Measurements from ENCODE around the gene FAM174B.
"Not testable (repeated sequence)": the region's sequence is repeated elsewhere in the genome, so short reads cannot be mapped to it uniquely, and the experiment has no call there.

Gene FAM174B

DNA sequence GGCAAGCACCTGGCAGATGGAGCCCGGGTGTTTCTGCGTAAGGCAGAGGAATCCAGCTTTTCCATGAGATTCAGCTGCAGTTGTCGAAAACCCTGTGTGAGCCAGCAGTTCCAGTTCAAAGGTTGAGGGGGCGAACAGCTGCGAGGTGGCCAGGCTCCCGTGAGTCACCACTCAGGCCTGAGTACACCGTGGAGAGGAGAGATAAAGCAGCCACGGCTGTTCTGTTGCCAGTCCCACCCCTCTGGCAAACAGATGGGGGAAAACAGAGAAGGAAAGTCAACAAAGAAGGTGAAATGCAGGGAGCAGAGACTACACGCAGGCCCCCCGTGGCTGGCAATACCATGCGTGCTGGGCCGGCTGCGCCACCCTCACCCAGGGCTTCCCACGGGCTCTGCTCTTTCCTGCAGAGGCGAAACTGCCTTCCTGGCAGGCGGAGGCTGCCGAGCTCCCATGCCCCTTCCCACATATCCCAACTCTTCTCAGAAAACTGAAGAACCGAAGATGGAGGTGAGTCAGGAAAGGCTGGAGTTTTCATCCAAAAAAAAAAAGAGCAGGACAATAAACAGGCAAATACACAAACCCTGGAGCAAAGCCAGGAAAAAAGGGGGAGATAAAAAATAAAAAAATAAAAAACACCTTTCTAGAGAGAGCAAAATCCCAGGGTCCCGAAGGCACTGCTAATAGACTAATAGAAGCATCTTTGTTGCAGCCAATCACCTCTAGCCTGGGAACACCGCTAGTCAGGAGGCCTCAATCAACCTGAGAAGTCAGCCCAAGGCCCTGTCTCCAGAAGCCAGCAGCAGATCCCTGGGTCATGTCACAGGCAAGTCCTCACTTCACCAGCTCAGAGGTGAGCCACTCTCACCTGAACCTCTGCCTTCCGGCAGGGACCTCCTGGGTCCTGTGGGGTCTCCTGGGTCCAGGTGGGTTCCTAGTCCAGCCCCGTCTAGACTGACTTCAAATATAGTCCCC is 37.7 kb downstream of the FAM174B start:
- DNase-seq = no peak

DNA sequence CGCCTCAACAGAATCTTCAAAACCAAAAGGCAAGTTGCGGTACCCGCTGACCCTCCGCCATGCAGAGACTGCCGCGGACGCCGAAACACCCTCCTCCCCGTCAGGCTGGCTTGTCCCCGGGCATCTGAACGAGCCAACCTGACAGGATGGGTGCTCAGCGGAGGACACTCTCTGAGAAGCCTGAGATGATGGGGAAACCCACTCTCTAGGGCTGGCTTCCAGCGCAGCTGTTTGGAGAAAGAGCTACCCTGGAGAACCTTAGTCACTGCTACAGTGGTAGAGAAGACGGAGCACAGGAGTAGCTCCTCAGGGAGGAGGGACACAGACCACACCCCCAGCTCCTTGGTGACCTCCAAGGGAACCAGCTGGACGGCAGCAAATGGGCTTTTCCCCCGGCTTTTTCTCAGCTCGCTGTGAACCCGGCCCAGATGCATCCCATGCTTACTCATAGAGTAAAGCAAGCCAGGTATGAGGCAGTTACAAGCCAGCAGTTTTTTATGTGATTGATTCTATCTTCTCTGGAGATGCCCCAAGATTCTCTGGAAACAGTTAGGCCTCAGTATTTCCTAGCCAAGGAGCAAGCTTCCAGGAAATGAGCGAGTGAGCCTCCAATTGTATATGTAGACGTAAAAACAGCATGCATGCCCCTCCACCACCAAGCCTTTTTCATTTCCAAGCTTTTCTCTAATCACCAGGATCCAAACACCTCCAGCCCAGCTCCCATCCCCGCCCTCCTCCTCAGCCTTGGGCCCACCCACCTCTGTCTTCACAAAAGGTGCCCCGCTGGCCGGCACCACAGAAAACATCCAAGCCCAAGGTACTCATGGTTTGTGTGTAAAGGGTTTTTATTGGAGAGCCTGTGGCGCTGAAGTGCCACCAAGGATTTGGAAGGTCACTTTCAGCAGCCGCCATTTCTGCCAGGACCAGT is 38.7 kb downstream of the FAM174B start:
- DNase-seq = no peak

DNA sequence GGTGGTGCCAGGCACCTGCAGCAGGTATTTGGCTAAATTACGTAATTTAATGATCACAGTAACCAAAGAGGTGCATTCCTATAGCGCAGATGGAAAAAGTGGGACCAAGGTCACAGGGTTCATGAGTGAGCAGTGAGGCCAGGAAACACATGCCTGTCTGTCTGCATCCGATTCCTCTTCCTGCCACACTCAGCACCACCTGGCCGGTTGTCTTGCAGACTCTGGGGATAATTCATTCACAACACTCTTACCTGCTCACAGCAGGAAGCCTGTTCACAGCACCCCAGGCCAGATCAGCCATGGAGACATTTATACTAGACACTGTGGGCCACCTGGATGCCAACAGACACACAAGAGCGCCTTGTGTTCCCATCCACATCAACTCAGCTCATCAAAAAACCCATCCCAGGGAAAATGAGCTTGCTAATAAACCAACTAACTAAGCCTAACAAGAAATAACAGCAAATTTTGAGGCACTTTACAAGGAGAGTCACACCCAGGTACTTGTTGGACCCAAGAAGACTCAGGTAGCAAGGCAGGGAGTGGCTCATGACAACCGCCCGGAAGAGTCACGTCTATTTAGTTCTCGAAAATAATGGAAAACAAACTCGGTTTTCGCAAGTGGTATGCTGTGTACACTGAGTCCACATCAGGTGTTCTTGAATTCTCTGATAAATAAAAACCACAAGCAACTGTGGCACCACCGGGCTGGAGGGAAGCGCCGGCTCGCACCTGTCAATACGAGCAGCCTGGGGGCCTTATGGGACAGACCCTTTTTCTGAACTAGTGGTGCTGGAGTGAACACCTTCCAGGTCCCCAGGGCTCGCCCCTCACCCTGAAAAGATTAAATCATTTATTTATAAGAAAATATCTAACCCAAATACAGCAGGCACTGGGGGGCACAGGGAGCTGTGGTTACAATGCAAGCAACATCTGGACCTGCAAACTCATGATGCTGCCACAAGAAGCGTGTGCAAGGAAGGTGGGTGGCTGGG is 40.5 kb downstream of the FAM174B start:
- no peak for DNase-seq

DNA sequence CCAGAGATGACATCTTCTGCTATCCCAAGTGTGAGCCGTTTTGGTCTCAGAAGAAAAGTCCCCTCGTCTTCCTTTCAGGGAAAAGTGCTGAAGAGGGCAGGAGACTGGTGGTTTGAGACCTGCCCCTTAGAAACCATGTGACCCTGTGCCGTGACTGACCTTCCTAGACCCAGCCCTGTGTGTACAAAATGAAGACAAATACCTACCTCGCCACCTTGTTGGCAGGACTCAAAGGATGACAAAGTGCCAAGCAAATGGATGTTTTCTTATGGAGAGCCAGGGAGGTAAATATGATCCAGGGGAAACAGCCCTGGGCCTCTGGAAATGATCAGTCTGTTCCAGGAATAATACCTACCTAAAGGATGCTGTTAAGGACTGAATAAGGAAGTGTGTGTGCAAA is 41.3 kb downstream of the FAM174B start:
- no peak for DNase-seq

DNA sequence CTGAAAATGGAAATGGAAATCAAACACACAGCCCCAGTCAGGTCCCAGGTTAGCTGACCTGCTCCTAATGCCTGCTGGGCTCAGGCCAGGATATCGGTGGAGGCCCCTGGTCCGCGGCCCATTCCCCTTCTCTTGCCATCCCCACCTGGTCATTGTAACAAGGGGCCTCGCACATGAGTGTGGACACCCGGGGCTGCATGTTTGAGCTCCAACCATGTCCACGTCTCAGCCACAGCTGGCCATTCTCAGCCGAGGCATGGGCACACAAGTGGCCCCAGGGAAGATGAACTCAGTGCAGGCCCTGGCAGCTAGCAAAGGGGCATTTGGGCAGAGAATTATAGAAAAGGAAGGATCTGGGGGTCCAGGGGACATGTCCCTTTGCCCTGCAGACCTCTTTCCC is 41.7 kb downstream of the FAM174B start:
- DNase-seq = no peak

DNA sequence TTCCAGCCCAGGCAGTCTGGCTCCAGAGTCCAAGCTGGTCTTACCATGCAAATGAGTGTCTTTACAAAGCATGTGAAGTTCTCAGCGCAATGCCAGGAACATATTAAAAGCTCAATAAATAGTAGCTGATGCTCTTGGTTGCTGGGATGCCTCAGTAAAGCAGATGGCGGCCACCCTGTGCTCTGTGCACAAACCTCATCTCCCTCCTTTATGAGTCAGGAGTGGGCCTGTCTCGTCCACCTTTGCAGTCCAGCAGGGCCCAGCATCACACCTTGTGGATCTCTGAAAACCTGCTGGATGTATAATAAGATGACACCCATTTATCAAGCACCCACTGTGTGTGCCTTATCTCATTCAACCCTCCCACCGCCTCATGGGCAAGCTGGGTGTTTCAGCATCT is 42.7 kb downstream of the FAM174B start:
- DNase-seq = no peak

DNA sequence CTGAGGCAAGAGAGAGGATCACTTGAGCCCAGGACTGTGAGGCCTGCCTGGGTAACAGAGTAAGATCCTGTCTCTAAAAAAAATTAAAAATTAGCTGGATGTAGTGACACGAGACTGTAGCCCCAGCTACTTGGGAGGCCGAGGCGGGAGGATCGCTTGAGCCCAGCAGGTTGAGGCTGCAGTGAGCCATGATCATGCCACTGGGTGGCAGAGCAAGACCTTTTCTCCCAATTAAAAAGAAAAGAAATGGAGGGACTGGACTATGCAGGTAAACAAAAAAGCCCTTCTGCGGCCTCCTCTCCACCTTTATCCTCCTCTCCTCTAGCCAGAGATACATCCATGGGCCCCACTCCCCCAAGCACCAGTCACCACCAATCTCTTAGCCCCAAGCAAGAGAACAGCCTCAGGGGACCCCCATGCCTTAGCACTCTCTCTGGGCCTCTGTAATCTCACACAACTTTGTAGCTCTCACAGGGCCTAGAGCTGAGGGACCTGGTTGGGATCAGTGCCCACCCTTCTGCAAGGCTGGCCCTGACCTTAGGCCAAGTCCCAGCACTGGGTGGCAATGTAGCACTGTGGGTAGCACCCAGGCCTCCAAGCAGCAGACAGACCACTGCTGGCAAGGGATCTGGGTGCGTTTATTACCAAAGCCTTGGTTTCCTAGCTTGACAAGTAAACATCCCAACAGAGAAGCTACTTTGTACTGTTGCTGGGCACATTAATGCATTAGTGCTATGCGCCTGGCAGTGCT is 43.4 kb downstream of the FAM174B start:
- DNase-seq = no peak

DNA sequence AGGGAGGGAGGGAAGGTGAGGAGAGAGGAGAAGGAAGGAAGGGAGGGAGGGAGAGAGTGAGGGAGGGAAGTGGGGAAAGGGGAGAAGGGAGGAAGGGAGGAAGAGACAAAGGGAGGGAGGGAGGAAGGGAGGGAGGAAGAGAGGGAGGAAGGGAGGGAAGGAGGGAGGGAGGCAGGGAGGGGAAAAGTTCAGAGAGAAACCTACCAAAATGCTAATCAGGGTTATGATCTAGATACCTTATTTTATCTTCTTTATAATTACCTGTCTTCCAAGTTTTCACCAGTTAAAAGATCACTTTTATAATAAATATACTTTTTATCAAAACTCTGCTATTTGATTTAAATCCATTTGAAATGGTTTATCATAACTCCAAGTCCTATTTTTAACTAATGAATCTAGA is 44.4 kb downstream of the FAM174B start:
- DNase-seq = no peak

DNA sequence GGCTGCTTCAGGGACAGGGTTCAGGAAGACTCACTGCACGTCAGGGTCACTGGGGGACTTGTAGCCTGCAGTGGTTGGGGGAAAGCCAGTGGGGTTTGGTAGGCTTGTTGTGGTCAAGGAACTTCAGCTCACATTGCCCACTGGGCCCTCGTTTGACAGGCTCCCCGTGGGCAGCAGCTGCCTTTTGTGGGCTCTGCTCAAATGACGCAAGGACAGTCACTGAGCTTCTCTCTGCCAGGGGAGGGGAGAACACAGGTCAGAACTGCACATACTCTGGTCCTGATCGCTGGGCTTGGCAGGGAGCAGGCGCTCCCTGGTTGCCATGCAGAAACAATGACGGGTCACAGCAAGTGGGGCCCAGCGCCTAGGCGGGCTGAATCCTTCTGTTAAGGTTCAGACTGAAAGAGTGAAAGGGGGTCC is 45.5 kb downstream of the FAM174B start:
- DNase-seq = no peak

DNA sequence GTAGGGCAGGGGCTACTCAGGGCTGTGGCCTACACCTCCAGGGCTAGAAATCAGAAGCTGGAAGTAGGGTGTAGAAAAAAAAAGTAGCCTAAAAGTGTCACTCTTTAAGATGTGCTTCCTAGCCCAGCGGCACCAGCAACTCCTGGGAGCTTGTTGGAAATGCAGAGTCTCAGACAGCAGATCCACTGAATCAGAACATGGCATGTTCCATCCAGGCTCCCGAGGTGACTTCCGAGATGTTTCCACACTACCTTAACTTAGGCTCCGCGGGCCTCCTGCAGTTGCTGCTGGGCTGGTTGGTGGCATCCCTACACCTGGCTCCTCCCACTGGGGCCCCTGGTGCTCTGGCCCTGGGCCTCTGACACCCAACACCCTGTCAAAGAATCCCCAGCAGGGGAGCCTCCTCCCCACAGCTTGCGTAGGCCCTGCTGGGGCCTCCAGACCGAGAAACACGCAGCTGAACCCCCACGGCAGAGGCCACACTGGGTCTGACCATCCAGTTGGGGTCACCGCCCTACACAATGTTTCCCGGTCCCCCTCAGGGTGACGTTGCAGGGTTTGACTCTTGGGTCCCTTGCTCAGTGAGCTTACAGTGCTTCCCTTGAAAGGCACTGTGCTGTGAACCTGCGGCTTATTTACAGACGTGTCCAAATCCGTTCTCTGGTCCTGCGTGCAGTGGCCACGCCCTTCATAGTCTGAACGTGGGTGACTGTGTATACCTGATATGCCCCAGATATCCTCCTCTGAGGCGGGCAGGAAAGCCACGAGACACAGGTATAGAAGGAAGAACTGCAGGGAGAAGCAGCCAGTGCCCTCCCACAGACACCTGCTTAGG is 46.5 kb downstream of the FAM174B start:
- DNase-seq = no peak

DNA sequence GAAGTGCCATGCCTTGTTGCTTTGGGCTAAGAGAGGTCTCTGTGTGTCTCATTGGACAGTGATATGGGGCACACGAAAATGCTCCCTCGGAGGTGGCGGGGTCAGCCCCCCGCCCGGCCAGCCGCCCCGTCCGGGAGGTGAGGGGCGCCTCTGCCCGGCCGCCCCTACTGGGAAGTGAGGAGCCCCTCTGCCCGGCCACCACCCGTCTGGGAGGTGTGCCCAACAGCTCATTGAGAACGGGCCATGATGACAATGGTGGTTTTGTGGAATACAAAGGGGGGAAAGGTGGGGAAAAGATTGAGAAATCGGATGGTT is 48.8 kb downstream of the FAM174B start:
- DNase-seq = not testable (repeated sequence)

DNA sequence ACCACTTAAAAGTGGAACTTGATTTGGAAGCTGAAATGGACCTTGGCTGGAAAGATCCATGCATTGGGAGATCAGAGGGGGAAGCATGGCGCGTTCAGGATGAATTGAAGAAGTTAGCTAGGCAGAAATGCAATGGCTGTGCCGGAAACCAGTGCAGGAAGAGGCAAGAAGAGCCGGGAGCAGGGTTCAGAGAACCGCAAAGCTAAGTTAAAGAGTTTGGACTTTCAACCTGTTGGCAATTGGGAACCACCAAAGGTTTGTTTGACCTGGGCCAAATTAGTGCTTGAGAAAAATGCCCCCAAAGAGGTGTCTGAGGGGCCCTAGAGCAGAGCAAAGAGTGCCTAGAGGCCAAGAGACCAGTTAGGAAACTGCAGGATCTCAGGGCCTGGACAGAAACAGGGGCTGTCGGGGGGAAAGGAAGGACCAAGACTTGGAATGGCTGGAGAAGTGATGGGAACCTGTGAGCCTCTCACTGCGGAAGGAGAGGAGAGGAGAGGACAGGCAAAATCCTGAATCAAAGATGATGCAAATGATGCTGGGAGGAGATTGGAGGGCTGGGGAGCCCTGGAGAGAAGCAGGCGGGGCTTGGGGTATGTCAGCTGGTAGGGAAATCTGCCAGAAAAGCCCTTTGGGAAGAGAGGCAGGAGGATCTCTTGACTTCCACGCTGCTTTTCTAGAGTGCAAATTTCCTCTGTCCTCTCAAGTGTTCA is 49.3 kb downstream of the FAM174B start:
- no peak for DNase-seq

DNA sequence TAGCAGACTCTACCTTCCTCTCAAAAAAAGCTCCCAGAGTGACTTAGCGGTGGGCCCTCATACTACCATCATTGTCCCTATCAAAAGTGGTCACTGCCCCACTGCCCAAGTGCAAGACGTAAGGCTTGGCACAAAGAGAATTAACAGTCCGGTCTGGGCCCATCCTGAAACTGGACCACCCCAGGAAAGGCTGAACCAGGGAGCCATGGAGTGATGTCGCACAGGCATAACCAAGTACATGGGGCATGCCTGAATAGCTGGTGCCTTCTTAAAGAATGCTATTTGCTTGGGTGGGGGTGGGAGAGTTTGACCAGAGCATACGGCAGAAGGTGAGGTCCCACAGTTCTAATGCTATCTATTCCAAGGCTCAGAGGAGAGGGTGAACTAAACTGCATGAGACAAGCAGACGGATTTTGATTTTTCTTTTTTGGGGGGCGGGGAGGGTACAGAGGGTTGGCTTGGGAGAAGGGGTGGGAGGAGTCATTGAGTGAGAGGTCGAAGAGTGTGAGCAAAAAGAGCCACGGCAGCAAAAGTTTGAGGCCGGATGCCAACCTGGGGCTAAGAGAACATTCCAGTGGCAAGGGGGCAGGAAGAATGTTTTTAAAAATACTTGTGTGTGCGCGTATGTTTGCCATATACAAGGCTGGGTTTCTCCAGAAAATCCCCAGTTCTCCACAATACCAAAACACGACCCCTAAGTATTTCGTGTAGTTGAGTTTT is 50.2 kb downstream of the FAM174B start:
- no peak for DNase-seq

DNA sequence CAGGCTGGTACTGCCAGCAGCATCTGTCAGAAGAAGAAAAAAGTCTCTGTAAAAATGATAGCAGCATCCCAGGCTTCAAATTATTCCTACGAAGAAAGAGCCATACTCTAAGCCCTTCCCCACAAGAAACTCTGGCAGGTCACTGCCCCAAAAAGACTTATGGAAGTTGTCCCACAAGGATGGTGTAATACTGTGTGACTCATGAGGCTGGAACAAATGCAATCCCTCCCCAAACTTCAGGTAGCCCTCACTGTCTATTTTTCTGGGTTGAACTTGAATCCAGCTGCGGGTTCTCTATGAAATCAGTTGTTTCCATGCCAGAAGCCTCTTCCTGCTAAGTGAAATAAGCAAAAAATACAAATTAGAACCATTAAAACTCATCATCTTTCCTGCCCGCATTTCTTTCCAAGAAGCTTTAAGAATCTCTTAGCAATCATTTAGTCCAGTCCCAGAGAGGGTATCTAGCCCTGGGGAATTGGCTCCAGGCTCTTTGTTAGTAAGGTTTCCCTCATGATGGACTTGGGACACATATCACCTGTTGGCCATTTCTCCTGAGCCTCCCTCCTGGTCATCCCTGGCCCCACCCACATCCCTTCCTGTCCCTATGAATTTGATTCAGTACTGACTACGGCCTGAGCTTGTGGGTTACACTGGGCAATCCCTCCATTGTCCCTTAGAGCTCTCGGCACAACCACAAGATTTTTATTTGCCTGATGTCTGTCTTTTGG is 51.7 kb downstream of the FAM174B start:
- DNase-seq = no peak

DNA sequence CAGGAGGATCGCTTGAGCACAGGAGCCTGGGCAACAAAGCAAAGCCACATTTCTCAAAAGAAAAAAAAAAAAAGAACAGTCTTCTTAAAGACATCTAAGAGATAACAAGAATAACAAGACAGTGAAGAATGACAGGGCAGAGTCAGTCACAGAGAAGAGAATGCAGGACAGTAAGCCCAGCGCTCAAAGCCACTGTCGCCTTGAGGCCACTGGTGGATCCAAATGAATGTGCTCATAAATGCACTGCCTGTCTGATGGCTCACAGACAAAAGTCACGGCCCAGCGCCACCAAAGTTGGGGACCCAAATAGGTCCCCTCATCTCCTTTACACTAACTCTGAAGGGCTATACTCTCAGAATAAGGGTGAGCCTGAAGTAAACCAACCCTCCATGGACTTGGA is 52.3 kb downstream of the FAM174B start:
- DNase-seq = no peak

DNA sequence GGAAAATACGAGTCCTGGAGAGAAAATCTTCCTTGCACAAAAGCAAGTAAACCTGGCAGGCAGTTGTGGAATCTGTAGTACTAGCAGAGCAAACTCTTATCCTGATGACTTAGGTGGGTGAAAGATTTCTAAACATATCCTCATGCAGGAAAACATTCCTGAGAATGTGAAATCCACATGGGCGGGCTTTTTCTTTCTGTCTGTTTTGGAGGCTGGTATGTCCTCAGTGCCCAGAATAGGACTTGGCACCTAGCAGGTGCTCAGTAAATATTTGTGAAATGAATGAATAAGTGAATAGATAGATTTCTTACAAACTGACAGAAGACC is 53.3 kb downstream of the FAM174B start:
- DNase-seq = no peak

DNA sequence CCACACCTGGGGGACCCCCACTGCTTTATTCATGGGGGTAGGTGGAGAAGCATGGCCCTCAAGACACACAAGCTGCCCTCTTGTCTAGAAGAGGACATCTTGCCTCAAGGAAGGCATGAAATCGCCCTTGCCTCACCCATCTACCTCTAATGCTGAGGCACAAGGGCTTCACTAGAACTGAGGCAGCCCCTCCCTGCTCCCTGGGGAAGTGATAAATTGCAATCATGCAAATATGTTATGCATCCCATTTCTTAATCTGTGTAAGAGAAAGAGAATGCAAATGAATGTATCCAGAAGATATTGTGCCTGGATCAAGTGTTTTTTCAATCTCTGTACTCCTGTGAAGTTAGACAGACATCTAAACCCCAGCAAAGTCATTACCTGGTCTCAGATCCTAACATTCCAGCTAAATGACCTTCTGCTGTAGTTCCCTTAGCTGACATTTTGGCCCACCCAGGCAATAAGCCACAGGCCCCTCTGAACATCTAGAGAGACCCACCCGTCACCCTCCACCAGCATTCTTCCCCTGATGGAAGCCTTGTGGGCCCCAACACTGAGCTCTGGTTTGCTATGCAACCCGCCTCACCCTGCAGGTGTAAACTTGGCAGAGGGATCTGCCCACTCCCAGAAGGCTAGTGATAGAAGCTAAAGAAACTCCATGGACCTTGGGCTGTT is 53.8 kb downstream of the FAM174B start:
- DNase-seq = no peak

DNA sequence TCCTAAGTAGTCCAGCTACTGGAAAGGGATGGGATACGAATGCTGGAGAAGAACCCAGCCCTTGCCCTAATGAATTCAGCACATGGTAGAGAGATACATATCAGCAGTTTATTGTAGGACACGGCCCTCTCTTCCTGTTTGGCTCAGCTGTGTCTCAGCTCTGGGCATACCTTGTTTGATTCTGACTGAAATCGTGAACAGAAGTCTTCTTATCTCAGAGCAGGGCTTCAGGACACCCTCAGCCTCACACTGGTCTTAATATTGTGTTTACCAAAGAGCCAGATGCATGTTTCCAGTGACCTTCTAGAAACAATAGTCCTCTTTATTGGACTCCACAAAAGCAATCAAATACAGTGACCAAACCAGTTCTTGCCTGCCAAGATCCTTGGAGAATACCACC is 54.7 kb downstream of the FAM174B start:
- DNase-seq = no peak

Data from CD4-positive, alpha-beta T cell treated with Interferon alpha-2 for 1 hour (primary cell).